Gastrocnemius medialis (tissue), 4 donors: ENCODE data around the gene PIK3C2G.

ENCODE experiments used
- CTCF ChIP-seq, 5 experiments: fragments of 450-650 bp in 3 of 5; fragments of 200-600 bp in 2 of 5; sonication (generic) in 2 of 5; IDR thresholded peaks in 4 of 5; conservative IDR thresholded peaks in 1 of 5; 1 replicate in 4 of 5; 2 replicates in 1 of 5; pipeline ENCODE4 v1.5.1; 2016 to 2019; ENCODE audit warnings: antibody characterized with exemption in 5 of 5, mild to moderate bottlenecking in 3 of 5, moderate library complexity in 3 of 5
- POLR2A ChIP-seq, 2 donors: fragments of 450-650 bp; IDR thresholded peaks; one replicate each; pipeline ENCODE4 v1.6.1; 2017; ENCODE audit warnings: antibody characterized with exemption in 2 of 2, mild to moderate bottlenecking in 2 of 2, moderate library complexity in 2 of 2

- TF ChIP-seq POLR2A (IDR thresholded peaks at IDR 0.05): no peak
- TF ChIP-seq CTCF (IDR thresholded peaks at IDR 0.05 in 4 of 5, conservative IDR thresholded peaks at IDR 0.05 in 1 of 5): no peak
These were observed 294.8 kb downstream of the PIK3C2G start for GRCh38 chr12:18556161-18556560.
